K562 (cell line): Measurements from ENCODE around the gene ARL3. TPM values are rescaled to one million over a fixed set of nuclear protein-coding genes. Genes with fewer than 3 reads are reported as not detected.

Experiments
- ATAC-seq: fragments of 200-7000 bp; cut with Tn5 transposase; 3 replicates; pipeline ENCODE4 v1.9.1; 2020; ENCODE audit warnings: moderate library complexity
- BruUV-seq: library from RNA; stranded (reverse); fragments of 400-500 nt; replicated peaks from 2 replicates; lab custom pipeline; 2021; lab: Mats Ljungman, UMichigan
- CTCF ChIA-PET: fragments of 300-600 bp; formaldehyde crosslinking; extraction: SDS; loops from one replicate; lab custom pipeline; 2021; ENCODE audit warnings: low intra/inter-chr PET ratio; lab: Yijun Ruan, JAX
- POLR2A ChIA-PET: fragments of 300-600, 350-650 bp; sonication (Branson Sonifier 250); formaldehyde crosslinking; extraction: SDS; loops from one replicate; lab custom pipeline; 2021; ENCODE audit warnings: antibody characterized with exemption, inconsistent platforms; lab: Yijun Ruan, JAX
- DNase-seq, 4 experiments: peaks; one replicate each; pipeline versions ENCODE4 v3.0.0 to v3.0.0-alpha.2; 2011 to 2018; ENCODE audit warnings: low spot score in 3 of 4, mixed read lengths in 3 of 4; ENCODE audit errors: extremely low read depth in 1 of 4
- FAIRE-seq: peaks from 2 replicates; lab custom pipeline; 2011; peaks lifted over from hg19 to GRCh38; lab: Jason Lieb, UNC
- H2AFZ ChIP-seq: 2 replicates; pipeline ENCODE4 v1.6.0; 2011; ENCODE audit warnings: low read depth, low read length, control low read depth, inconsistent platforms
- H3K27ac ChIP-seq: fragments of 200-600 bp; 3 replicates; pipeline ENCODE4 v1.8.0; 2011; ENCODE audit warnings: low read depth, mild to moderate bottlenecking, control low read depth, inconsistent platforms, low read length, moderate library complexity, mixed read lengths; ENCODE audit errors: extremely low read depth
- H3K27me3 ChIP-seq, 2 experiments: fragments of 300-600 bp in 1 of 2; 2 replicates in 1 of 2; 3 replicates in 1 of 2; pipeline versions ENCODE4 v1.6.0 to v1.8.0; 2011; ENCODE audit warnings: inconsistent platforms in 2 of 2, low read length in 2 of 2, mild to moderate bottlenecking in 1 of 2, mixed read lengths in 1 of 2, moderate library complexity in 1 of 2; ENCODE audit not compliant: control insufficient read depth in 2 of 2, insufficient read depth in 2 of 2
- H3K36me3 ChIP-seq: fragments of 300-600 bp; 3 replicates; pipeline ENCODE4 v1.8.0; 2011; ENCODE audit warnings: mild to moderate bottlenecking, low read length, inconsistent platforms; ENCODE audit not compliant: control insufficient read depth, insufficient read depth
- H3K4me1 ChIP-seq, 2 experiments: fragments of 200-600 bp in 1 of 2; replicated peaks in 1 of 2; 2 replicates in 1 of 2; 3 replicates in 1 of 2; pipeline versions ENCODE4 v1.5.1 to v1.8.0; 2011; ENCODE audit warnings: inconsistent platforms in 2 of 2, low read length in 2 of 2, mild to moderate bottlenecking in 1 of 2, mixed read lengths in 1 of 2, moderate library complexity in 1 of 2; ENCODE audit not compliant: control insufficient read depth in 2 of 2, insufficient read depth in 2 of 2
- H3K4me2 ChIP-seq: 2 replicates; pipeline ENCODE4 v1.6.1; 2011; ENCODE audit warnings: low read length, control low read depth, inconsistent platforms, mixed read lengths; ENCODE audit not compliant: insufficient read depth
- H3K4me3 ChIP-seq: fragments of 200-600 bp; sonication (generic), shearing (Covaris generic); 2 replicates; pipeline ENCODE4 v1.5.1; 2016; ENCODE audit warnings: control low read depth, inconsistent platforms
- H3K79me2 ChIP-seq: fragments of 200-600 bp; 3 replicates; pipeline ENCODE4 v1.8.0; 2011; ENCODE audit warnings: low read length, inconsistent platforms; ENCODE audit not compliant: control insufficient read depth, insufficient read depth
- H3K9ac ChIP-seq, 2 experiments: 2 replicates each; pipeline versions ENCODE4 v1.6.0 to v1.6.1; 2011; ENCODE audit warnings: low read depth in 2 of 2, low read length in 2 of 2, control low read depth in 1 of 2, inconsistent platforms in 1 of 2, mild to moderate bottlenecking in 1 of 2, mixed read lengths in 1 of 2; ENCODE audit not compliant: insufficient read depth in 1 of 2
- H3K9me1 ChIP-seq: one replicate; pipeline ENCODE4 v1.6.0; 2011; ENCODE audit warnings: inconsistent platforms, mild to moderate bottlenecking, low read length, moderate library complexity; ENCODE audit not compliant: control insufficient read depth, insufficient read depth
- H3K9me3 ChIP-seq: replicated peaks from 2 replicates; pipeline ENCODE4 v1.5.1; 2011; ENCODE audit warnings: low read depth, low read length, inconsistent platforms; ENCODE audit not compliant: control insufficient read depth, insufficient read depth
- H4K20me1 ChIP-seq: replicated peaks from 2 replicates; pipeline ENCODE4 v1.6.1; 2011; ENCODE audit warnings: low read length, inconsistent platforms, mixed read lengths; ENCODE audit not compliant: control insufficient read depth, insufficient read depth
- CREB3 ChIP-seq: fragments of 450-650 bp; conservative IDR thresholded peaks from 2 replicates; pipeline ENCODE4 v1.6.1; 2016; ENCODE audit warnings: missing genetic modification characterization, low read depth, mild to moderate bottlenecking, missing compliant biosample characterization, moderate library complexity
- CSDE1 ChIP-seq, 2 experiments: fragments of 450-650 bp; IDR thresholded peaks; 2 replicates each; pipeline ENCODE4 v1.6.1; 2016; ENCODE audit warnings: mild to moderate bottlenecking in 1 of 2
- CXXC5 ChIP-seq: fragments of 250-450 bp; sonication (Bioruptor Pico); IDR thresholded peaks from 2 replicates; pipeline ENCODE4 v1.8.0; 2022; ENCODE audit warnings: inconsistent platforms, mild to moderate bottlenecking, moderate library complexity
- ELK3 ChIP-seq: fragments of 450-650 bp; formaldehyde crosslinking; IDR thresholded peaks from 2 replicates; pipeline ENCODE4 v1.4.0; 2020; ENCODE audit warnings: mild to moderate bottlenecking
- FOXP1 ChIP-seq: sonication (generic); formaldehyde crosslinking; IDR thresholded peaks from 2 replicates; pipeline ENCODE4 v1.8.0; 2022; ENCODE audit warnings: mild to moderate bottlenecking, missing genetic modification reagents
- JUN ChIP-seq, 2 experiments: sonication (generic) in 1 of 2; formaldehyde crosslinking in 1 of 2; IDR thresholded peaks; 2 replicates each; pipeline versions ENCODE4 v1.6.1 to v1.8.0; 2012 to 2022; ENCODE audit warnings: borderline replicate concordance in 2 of 2, mild to moderate bottlenecking in 2 of 2, improper control_type of control experiment in 1 of 2, low read depth in 1 of 2, low read length in 1 of 2, missing genetic modification reagents in 1 of 2
- KHSRP ChIP-seq: fragments of 450-650 bp; IDR thresholded peaks from 2 replicates; pipeline ENCODE4 v1.6.1; 2017
- MAFF ChIP-seq: IDR thresholded peaks from 2 replicates; pipeline ENCODE4 v1.6.1; 2012; ENCODE audit warnings: low read length, improper control_type of control experiment
- MLLT1 ChIP-seq, 2 experiments: fragments of 450-650 bp; IDR thresholded peaks; 2 replicates each; pipeline ENCODE4 v1.6.1; 2016
- PCBP2 ChIP-seq: fragments of 200-400 bp; formaldehyde crosslinking; IDR thresholded peaks from 2 replicates; pipeline ENCODE4 v1.6.1; 2018; ENCODE audit warnings: low read length, low read depth, mild to moderate bottlenecking, moderate library complexity; ENCODE audit not compliant: poor library complexity, severe bottlenecking
- RAD21 ChIP-seq, 2 experiments: fragments of 250-450 bp in 1 of 2; fragments of 450-650 bp in 1 of 2; sonication (Bioruptor Pico) in 1 of 2; formaldehyde crosslinking in 1 of 2; IDR thresholded peaks in 1 of 2; conservative IDR thresholded peaks in 1 of 2; 2 replicates each; pipeline versions ENCODE4 v1.4.0 to v1.8.0; 2020 to 2022; ENCODE audit warnings: mild to moderate bottlenecking in 2 of 2, moderate library complexity in 1 of 2
- RBBP5 ChIP-seq: fragments of 200-600 bp; sonication (generic); IDR thresholded peaks from 2 replicates; pipeline ENCODE4 v1.6.1; 2012; ENCODE audit warnings: borderline replicate concordance, mild to moderate bottlenecking, low read length, control low read depth, inconsistent platforms; ENCODE audit not compliant: insufficient read depth, poor library complexity, severe bottlenecking
- SNIP1 ChIP-seq: fragments of 450-650 bp; IDR thresholded peaks from 2 replicates; pipeline ENCODE4 v1.7.1; 2017; ENCODE audit warnings: low read depth, mild to moderate bottlenecking
- TGIF2 ChIP-seq: sonication (generic); formaldehyde crosslinking; IDR thresholded peaks from 2 replicates; pipeline ENCODE4 v1.8.1; 2022; ENCODE audit warnings: mild to moderate bottlenecking, missing genetic modification reagents, moderate library complexity
- ZBED1 ChIP-seq: IDR thresholded peaks from 2 replicates; pipeline ENCODE4 v1.6.1; 2014
- ZNF184 ChIP-seq: sonication (generic); formaldehyde crosslinking; IDR thresholded peaks from 2 replicates; pipeline ENCODE4 v1.5.0; 2020; ENCODE audit warnings: missing genetic modification reagents
- WGBS: fragments of 100-300 bp; shearing (Covaris generic); methylation state at CpG from one replicate; pipeline ENCODE4 v1.1.6; 2016; ENCODE audit warnings: low coverage, mixed read lengths; ENCODE audit not compliant: insufficient coverage; ENCODE audit errors: missing lambda C conversion rate; 5-methylcytosine and 5-hydroxymethylcytosine counted together
- in situ Hi-C: fragments of 300-500 bp; cut with MboI; formaldehyde crosslinking; loops from 4 replicates; pipeline ENCODE4 v1.15.0; 2018; ENCODE audit warnings: inconsistent platforms, mixed read lengths
- intact Hi-C: fragments of 100-400 bp; cut with micrococcal nuclease; formaldehyde crosslinking; loops from 2 replicates; pipeline ENCODE4 v1.14.2; 2022
- polyA plus RNA-seq, 8 experiments: library from polyadenylated mRNA; depleted of rRNA in 4 of 8; stranded (reverse) in 5 of 8; unstranded in 3 of 8; fragments of >200 nt; fragmentation: Nextera tagmentation in 2 of 8; fragmentation: Illumina TruSeq in 1 of 8; extraction: Ambion mirVana in 2 of 8; extraction: Trizol in 1 of 8; gene quantifications; 2 replicates each; pipeline versions ENCODE4 v1.2.1 to v1.2.3, GENCODE V29; 2011 to 2014; ENCODE audit warnings: inconsistent platforms in 1 of 8, missing spikeins in 1 of 8
- total RNA-seq, 7 experiments: library from RNA; depleted of rRNA in 6 of 7; stranded (reverse); fragments of >200 nt in 6 of 7; fragmentation: Illumina TruSeq in 2 of 7; extraction: Trizol in 2 of 7; gene quantifications; 2 replicates each; pipeline versions ENCODE4 v1.2.1 to v1.2.3, GENCODE V29; 2011 to 2021; ENCODE audit warnings: low replicate concordance in 1 of 7

The ARL3 gene
- total and polyA plus RNA-seq, 9 of the 15 experiments (the other 6 are each of a cell fraction or from before 2014, with no cell fraction given), result 2.9 to 8.9 (median 4.8) TPM

DNA sequence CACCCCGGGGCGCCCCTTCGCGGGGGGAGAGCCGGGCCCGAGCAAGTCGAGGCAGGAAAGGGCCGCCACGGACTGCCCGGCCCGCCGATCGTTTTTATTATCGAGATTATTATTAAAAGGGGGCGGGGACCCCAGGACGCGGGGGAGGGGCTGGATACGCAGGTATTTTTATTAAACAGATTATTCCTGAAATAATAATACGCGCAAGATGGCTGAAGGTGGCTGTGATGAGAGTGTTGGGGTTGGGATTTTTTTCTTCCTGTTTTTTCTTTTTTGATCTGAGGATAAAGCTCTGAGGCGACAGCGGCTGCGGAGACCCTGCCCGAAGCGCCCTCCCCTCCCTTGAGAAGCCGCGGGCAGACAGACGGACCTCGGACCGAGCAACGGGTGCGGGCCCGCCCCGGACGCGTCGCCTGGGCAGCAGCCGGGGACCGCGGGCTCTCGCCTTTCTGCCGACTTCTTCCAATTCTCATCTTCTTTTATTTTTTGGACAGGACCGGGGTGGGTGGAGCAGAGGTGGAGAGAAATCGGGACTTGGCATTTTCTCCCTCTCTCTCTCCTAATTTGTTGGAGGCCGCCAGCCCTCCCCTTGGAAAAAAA, 71.4 kb downstream of the ARL3 start:
- intact Hi-C loops, result loop anchor here (5.0 kb wide), 1 partner anchor 36 kb away; no protein-coding TSS in a partner anchor
- H3K9me1 ChIP-seq, result peaks cover 2% of the 10 kb centered on the region
- peak overlapping the region; percentile 89 for H3K27ac ChIP-seq
- H3K27me3 ChIP-seq, result no peaks in the 10 kb centered on the region
- ATAC-seq (no peak), DNase-seq (peak in 2 of 4 experiments; percentile 20 to 31), FAIRE-seq (no peak)
- ChIA-PET POLR2A (interaction anchor here (1.0 to 1.2 kb wide), 2 partner anchors 16 to 71 kb away, joined by 3 to 5 read pairs; partner anchors contain the start of gene ARL3), CTCF (interaction anchor here (0.8 kb wide), 1 partner anchor 259 kb away, joined by 5 read pairs; no protein-coding TSS in a partner anchor)
- peaks cover 50% of the 10 kb centered on the region for H3K79me2 ChIP-seq
- in situ Hi-C loops, result no loop called here
- peak overlapping the region; percentile 78 for H3K4me3 ChIP-seq
- H3K4me1 ChIP-seq, result peaks cover 6 to 52% of the 10 kb centered on the region in 2 experiments; a peak in 4 of 5 replicates
- WGBS, result under 1% methylated on average over 23 of the region's 45 CpGs
- peaks cover 3% of the 10 kb centered on the region; the same call in 2 of the 3 replicates for H3K36me3 ChIP-seq
- H3K9me3 ChIP-seq, result no peaks in the 10 kb centered on the region
- BruUV-seq, result TSS peak; percentile 71
- 0 out of 2 replicates have a peak, but pooled peaks cover 4% of the 10 kb centered on the region for H4K20me1 ChIP-seq
- peak overlapping the region; percentile 76 to 78 for H3K9ac ChIP-seq
- peak overlapping the region; percentile 64 for H3K4me2 ChIP-seq
- peak overlapping the region; percentile 59 for H2AFZ ChIP-seq
- TF ChIP-seq CSDE1 (IDR thresholded peaks at IDR 0.05) (no peak), CREB3 (no peak), CXXC5 (CRISPR knock-in tag) (no peak), JUN (IDR thresholded peaks at IDR 0.05; ENCODE audit: borderline replicate concordance, low read depth, low read length) (no peak), JUN (CRISPR knock-in tag; IDR thresholded peaks at IDR 0.05; ENCODE audit: borderline replicate concordance) (no peak), RAD21 (CRISPR knock-in tag; conservative IDR thresholded peaks at IDR 0.05 in 1 of 2, IDR thresholded peaks at IDR 0.05 in 1 of 2) (no peak), RBBP5 (no peak), KHSRP (no peak), PCBP2 (no peak), ZNF184 (CRISPR knock-in tag) (no peak), MAFF (no peak), MLLT1 (IDR thresholded peaks at IDR 0.05) (peak in 1 of 2 experiments; percentile 48; a peak in 1 of 4 replicates), SNIP1 (no peak), ELK3 (CRISPR knock-in tag) (no peak), TGIF2 (CRISPR knock-in tag) (no peak), ZBED1 (no peak), FOXP1 (CRISPR knock-in tag) (no peak)
